NCI-H2171 treated with DMSO at 0.1 percent for 48 hours (cell line): ENCODE results near the gene GALR2.

Experiments
- DNase-seq: peaks from one replicate; lab custom pipeline; 2025; lab: John Stamatoyannopoulos, UW

GALR2 gene

GRCh38 chr17:76079956-76080767, 5.6 kb downstream of the GALR2 start:
- peak; percentile 20 for DNase-seq

DNA sequence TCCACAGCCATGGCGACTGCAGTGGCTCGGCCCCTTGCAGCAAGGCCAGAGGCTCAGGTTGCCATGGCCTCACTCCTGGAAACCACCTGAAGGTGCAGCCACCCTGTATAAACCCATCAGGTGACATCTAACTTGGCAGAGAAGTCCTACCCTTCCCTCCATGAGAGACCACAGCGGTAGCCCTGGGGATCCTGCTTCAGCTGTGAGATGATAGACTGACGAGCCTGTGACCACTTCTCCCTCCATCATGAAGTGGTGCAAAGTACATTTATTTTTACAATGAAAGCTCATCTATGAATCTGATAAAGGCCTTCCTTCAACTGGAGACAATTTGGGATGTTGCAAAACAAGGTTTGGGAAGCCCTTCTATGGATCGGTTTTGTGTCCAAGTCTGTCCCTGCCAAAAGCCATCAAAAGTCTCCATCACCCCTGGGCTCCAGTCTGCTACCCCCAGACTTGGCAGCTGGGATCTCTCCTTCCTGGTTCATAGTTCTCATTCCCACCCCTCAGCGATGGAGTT, 6.2 kb downstream of the GALR2 start:
- no peak for DNase-seq

- no peak for DNase-seq
Observed at GRCh38 chr17:76081295-76082210, 7.0 kb downstream of the GALR2 start.

DNA sequence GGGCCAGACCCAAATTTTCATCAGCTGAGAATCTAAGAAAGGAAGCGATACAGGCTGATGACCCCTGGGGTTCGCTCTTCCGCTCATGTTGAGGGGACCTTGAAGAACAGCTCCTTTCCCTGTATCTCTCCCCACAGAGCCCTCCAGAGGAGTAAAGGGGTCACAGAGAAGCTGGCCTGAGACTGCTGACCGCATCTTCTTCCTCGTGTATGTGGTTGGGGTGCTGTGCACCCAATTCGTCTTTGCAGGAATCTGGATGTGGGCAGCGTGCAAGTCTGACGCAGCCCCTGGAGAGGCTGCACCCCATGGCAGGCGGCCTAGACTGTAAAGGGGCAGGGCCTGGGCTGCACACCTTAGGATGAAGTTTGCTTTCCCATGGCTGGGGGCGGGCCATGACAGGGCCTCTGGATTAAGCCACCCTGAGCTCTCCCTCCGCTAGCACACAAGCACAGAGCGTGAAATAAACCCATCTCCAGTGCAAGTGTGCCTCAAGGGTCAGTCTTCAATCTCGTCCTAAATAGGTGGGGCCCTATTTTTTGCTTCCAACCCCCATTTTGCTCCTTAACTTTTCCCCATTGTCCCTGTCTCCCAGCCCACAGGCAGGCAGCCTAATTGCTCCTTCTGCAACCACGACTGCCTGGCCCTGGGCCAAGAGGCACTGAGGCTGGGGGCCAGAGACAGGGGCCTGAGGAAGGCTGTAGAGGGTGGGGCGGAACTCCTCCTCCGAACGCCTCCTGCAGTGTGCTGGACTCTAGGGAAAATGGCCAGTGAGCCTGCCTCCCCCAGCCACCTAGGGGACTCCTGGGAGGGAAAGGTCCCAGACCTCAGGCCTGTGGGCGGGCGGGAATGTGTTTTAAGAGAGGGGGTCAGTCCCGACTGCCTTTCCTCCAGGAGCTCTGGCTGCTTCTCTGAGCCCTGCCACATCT, 8.0 kb downstream of the GALR2 start:
- no peak for DNase-seq

- no peak for DNase-seq
Observed at GRCh38 chr17:76083536-76084182, 9.1 kb downstream of the GALR2 start.

DNA sequence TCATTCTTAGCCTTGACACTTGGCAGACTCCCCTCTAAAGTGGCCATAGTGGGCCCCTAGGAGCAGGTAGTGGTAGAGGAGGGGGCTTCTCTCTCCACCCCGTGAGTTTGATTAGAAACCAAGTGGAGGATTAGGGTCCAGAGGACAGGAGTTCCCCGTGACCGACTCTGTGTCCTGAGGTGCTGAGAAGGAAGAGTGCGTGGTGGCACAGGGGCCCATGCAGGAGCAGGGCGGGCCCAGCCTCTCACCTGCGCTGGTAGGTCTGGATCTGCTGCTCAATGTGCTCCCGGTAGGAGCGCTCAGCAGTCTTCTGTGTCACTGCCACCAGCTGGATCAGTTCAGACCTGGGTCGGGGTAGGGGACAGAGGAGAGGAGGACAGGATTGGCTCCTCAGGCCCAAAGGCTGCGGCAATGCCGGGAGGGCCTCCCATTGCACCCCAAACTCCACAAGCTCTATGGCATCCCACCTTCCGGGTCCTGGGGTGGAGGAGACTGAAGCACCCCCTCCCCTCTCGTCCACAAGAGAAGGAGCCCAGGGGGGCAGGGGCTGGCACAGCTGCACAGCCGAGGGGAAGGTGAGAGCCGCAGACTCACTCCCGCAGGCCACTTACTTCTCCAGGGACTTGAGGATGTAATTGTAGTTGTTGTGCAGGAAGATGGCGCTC, 10.6 kb downstream of the GALR2 start:
- DNase-seq: no peak

GRCh38 chr17:76085731-76086366, 11.3 kb downstream of the GALR2 start:
- no peak for DNase-seq

- DNase-seq: no peak
Observed at GRCh38 chr17:76086384-76086783, 11.8 kb downstream of the GALR2 start.

GRCh38 chr17:76087531-76087930, 12.9 kb downstream of the GALR2 start:
- DNase-seq: no peak

- no peak for DNase-seq
Observed at GRCh38 chr17:76088041-76088867, 13.7 kb downstream of the GALR2 start.

GRCh38 chr17:76088868-76089576, 14.4 kb downstream of the GALR2 start:
- DNase-seq: no peak

GRCh38 chr17:76089680-76090516, 15.3 kb downstream of the GALR2 start:
- no peak for DNase-seq

DNA sequence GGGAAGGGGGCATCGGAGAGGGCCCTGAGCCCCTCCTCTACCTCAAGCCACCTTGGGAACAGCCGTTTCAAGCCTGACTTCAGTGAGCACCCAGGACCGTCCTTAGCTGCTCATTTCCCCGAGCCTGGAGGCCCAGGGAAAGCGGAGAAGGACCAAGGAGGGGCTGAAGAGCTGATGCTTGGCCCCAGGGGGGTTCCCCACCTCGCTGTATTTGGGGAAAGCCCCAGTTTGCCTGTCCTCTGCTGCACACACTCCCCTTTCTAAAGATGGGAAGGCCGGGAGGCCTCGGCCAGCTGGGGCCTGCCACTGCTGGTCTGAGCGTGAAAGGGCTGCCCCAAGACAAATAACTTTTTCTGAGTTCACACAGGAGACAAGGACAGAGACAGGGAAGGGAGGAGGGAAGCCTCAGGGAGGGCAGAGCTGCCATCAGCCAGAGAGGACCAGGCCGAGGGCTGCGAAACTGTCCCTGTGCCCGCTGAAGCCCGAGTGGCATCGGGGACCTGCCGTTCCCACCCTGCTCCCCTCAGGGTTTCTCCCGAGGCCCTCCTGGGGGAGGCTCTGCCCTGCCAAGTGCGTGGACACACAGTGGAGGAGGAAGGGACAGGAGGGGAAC, 16.0 kb downstream of the GALR2 start:
- DNase-seq: no peak

- DNase-seq: no peak
Observed at GRCh38 chr17:76091526-76092286, 17.1 kb downstream of the GALR2 start.

DNA sequence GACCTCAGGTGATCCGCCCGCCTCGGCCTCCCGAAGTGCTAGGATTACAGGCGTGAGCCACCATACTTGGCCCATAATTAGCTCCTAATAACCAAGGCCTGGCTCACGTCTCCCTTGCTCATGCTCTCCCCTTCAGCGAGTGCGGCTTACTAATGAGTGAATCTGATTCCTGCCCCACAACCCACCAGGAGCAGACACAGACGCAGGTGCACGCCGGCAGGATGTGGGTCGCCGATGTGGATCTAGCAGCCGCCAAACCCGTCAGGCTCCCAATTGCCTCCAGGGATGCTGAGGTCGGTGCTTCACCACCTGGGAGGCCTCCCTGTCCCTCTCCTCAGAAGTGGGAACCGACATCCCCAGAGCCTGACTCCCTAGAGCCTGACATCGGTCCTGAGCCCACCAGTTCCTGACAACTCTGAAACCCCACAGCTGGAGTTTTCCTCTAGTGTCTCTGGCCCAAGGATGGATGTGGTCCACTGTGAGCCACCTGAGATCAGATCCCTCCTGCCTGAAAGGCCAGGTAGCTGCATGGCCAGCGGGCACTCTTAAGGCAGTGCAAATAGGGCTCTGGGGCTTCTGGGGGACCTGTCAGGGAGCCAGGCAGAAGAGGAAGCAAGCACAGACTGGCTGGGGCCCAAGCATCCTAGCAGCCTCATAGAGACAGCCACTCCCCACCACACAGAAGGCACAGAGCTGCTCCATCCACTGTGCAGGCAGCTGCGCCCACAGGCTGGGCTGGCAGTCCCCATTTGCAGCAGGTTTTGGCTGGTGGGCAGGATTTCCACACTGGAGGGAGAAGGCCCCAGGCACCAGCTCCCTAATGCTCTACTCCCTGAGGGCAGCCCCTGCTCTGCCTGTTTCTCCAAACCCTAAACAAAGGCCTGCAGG, 18.2 kb downstream of the GALR2 start:
- DNase-seq: no peak
